Fibroblast of mammary gland (primary cell): ENCODE data around the gene TMEM217.

Experiments
- DNase-seq: peaks from one replicate; pipeline ENCODE4 v3.0.0-alpha.2; 2010; ENCODE audit warnings: low read depth
- H3K4me3 ChIP-seq: 2 replicates; pipeline ENCODE4 v1.5.1; 2011; ENCODE audit warnings: low read depth, mild to moderate bottlenecking, low read length, moderate library complexity; ENCODE audit not compliant: control insufficient read depth
- CTCF ChIP-seq: conservative IDR thresholded peaks from 2 replicates; pipeline ENCODE4 v1.5.1; 2011; ENCODE audit warnings: low read depth, low read length, inconsistent platforms; ENCODE audit not compliant: control insufficient read depth, insufficient read depth

The TMEM217 gene

GRCh38 chr6:37176268-37177076 is 81.5 kb downstream of the TMEM217 start:
- DNase-seq, result peak; percentile 30
- no peak for TF ChIP-seq CTCF
- no peak overlapping the region for H3K4me3 ChIP-seq

- no peak overlapping the region for H3K4me3 ChIP-seq
- no peak for TF ChIP-seq CTCF
- DNase-seq, result peak; percentile 21
Observed at GRCh38 chr6:37175332-37176267, 82.3 kb downstream of the TMEM217 start.

- no peak overlapping the region for H3K4me3 ChIP-seq
- TF ChIP-seq CTCF, result no peak
- no peak for DNase-seq
Observed at GRCh38 chr6:37174515-37175331, 83.2 kb downstream of the TMEM217 start.

- no peak for DNase-seq
- no peak overlapping the region for H3K4me3 ChIP-seq
- TF ChIP-seq CTCF, result no peak
Observed at GRCh38 chr6:37174196-37174514, 83.8 kb downstream of the TMEM217 start.

- TF ChIP-seq CTCF, result no peak
- H3K4me3 ChIP-seq, result no peak overlapping the region
- peak; percentile 31 for DNase-seq
Observed at GRCh38 chr6:37173493-37174195, 84.3 kb downstream of the TMEM217 start.
